HepG2 (cell line): ENCODE results near the gene PSMB11. TPM values are rescaled to one million over a fixed set of nuclear protein-coding genes. Genes with fewer than 3 reads are reported as not detected.
A peak's percentile ranks its signal among the peaks of the same experiment; 100 is the strongest.

Experiments
- BATF2 ChIP-seq: sonication (generic); formaldehyde crosslinking; IDR thresholded peaks from 2 replicates; pipeline ENCODE4 v1.8.0; 2022; ENCODE audit warnings: mild to moderate bottlenecking, missing genetic modification reagents, moderate library complexity
- ETV6 ChIP-seq: sonication (generic); formaldehyde crosslinking; conservative IDR thresholded peaks from 2 replicates; pipeline ENCODE4 v1.4.0; 2020; ENCODE audit warnings: missing genetic modification reagents
- FOSL1 ChIP-seq: sonication (generic); formaldehyde crosslinking; IDR thresholded peaks from 2 replicates; pipeline ENCODE4 v1.9.0; 2021; ENCODE audit warnings: missing genetic modification reagents, borderline replicate concordance
- KLF13 ChIP-seq: sonication (generic); formaldehyde crosslinking; IDR thresholded peaks from 2 replicates; pipeline ENCODE4 v1.4.0; 2020; ENCODE audit warnings: mild to moderate bottlenecking, missing genetic modification reagents
- NRL ChIP-seq: sonication (generic); formaldehyde crosslinking; IDR thresholded peaks from 2 replicates; pipeline ENCODE4 v1.5.0; 2020; ENCODE audit warnings: missing genetic modification reagents, mild to moderate bottlenecking, moderate library complexity, borderline replicate concordance
- POGZ ChIP-seq: sonication (generic); formaldehyde crosslinking; IDR thresholded peaks from 2 replicates; pipeline ENCODE4 v1.4.0; 2020; ENCODE audit warnings: mild to moderate bottlenecking, missing genetic modification reagents
- POLR2G ChIP-seq: fragments of 200-400 bp; formaldehyde crosslinking; IDR thresholded peaks from 2 replicates; pipeline ENCODE4 v1.6.1; 2018; ENCODE audit warnings: mild to moderate bottlenecking, low read depth, low read length, moderate library complexity
- TCF12 ChIP-seq, 2 experiments: fragments of 450-650 bp in 1 of 2; sonication (generic) in 1 of 2; formaldehyde crosslinking in 1 of 2; IDR thresholded peaks; 2 replicates each; pipeline versions ENCODE4 v1.6.1 to v1.8.0; 2017 to 2022; ENCODE audit warnings: antibody characterized with exemption in 1 of 2, mild to moderate bottlenecking in 1 of 2, missing genetic modification reagents in 1 of 2, moderate library complexity in 1 of 2
- ZBED4 ChIP-seq: sonication (generic); formaldehyde crosslinking; IDR thresholded peaks from 2 replicates; pipeline ENCODE4 v1.4.0; 2020; ENCODE audit warnings: missing genetic modification reagents, borderline replicate concordance
- ZBTB1 ChIP-seq: sonication (generic); formaldehyde crosslinking; IDR thresholded peaks from 2 replicates; pipeline ENCODE4 v1.4.0; 2020; ENCODE audit warnings: missing genetic modification reagents, borderline replicate concordance
- ZNF17 ChIP-seq: sonication (generic); formaldehyde crosslinking; IDR thresholded peaks from 2 replicates; pipeline ENCODE4 v1.5.0; 2020; ENCODE audit warnings: mild to moderate bottlenecking, missing genetic modification reagents
- ZNF180 ChIP-seq: sonication (generic); formaldehyde crosslinking; IDR thresholded peaks from 2 replicates; pipeline ENCODE4 v1.4.0; 2020; ENCODE audit warnings: low read depth, missing genetic modification reagents, borderline replicate concordance
- ZNF234 ChIP-seq: sonication (generic); formaldehyde crosslinking; conservative IDR thresholded peaks from 2 replicates; pipeline ENCODE4 v1.5.1; 2020; ENCODE audit warnings: mild to moderate bottlenecking, missing genetic modification reagents
- ZNF614 ChIP-seq: IDR thresholded peaks from 2 replicates; pipeline ENCODE4 v1.6.1; 2018; ENCODE audit warnings: missing biosample characterization, missing genetic modification reagents, inconsistent platforms, borderline replicate concordance
- ZNF740 ChIP-seq: sonication (generic); formaldehyde crosslinking; IDR thresholded peaks from 2 replicates; pipeline ENCODE4 v1.4.0; 2020; ENCODE audit warnings: missing genetic modification reagents
- ZNF746 ChIP-seq: sonication (generic); formaldehyde crosslinking; IDR thresholded peaks from 2 replicates; pipeline ENCODE4 v1.8.0; 2022; ENCODE audit warnings: mild to moderate bottlenecking, missing genetic modification reagents
- ZNF878 ChIP-seq: sonication (generic); formaldehyde crosslinking; IDR thresholded peaks from 2 replicates; pipeline ENCODE4 v1.8.1; 2023; ENCODE audit warnings: mild to moderate bottlenecking, missing genetic modification reagents, moderate library complexity
- polyA plus RNA-seq, 8 experiments: library from polyadenylated mRNA; depleted of rRNA in 3 of 8; stranded (reverse) in 7 of 8; unstranded in 1 of 8; fragments of >200 nt; fragmentation: Illumina TruSeq in 4 of 8; extraction: Trizol in 4 of 8; gene quantifications; 2 replicates each; pipeline versions ENCODE4 v1.2.1 to v1.2.3, GENCODE V29; 2011 to 2016; ENCODE audit warnings: low read depth in 4 of 8, missing spikeins in 1 of 8, mixed read lengths in 1 of 8; ENCODE audit not compliant: insufficient read depth in 1 of 8
- total RNA-seq, 5 experiments: library from RNA; depleted of rRNA; stranded (reverse); fragments of >200 nt; fragmentation: Illumina TruSeq; extraction: Trizol; gene quantifications; 2 replicates each; pipeline ENCODE4 v1.2.3, GENCODE V29; 2016; ENCODE audit warnings: low read depth in 1 of 5
- TF ChIP-seq, protein P1 (sequence below): sonication (generic); formaldehyde crosslinking; IDR thresholded peaks from 2 replicates; pipeline ENCODE4 v1.4.0; 2020; ENCODE audit warnings: mild to moderate bottlenecking, missing genetic modification reagents, borderline replicate concordance
- TF ChIP-seq, protein P2 (sequence below): sonication (generic); formaldehyde crosslinking; conservative IDR thresholded peaks from 2 replicates; pipeline ENCODE4 v1.8.1; 2023; ENCODE audit warnings: missing genetic modification reagents
- TF ChIP-seq, protein P3 (sequence below): sonication (generic); formaldehyde crosslinking; IDR thresholded peaks from 2 replicates; pipeline ENCODE4 v1.4.0; 2020; ENCODE audit warnings: low read depth, mild to moderate bottlenecking, missing genetic modification reagents

Gene PSMB11
- total and polyA plus RNA-seq, 2 of the 13 experiments (the other 11 are each of a cell fraction or from before 2014, with no cell fraction given), result not detected

DNA sequence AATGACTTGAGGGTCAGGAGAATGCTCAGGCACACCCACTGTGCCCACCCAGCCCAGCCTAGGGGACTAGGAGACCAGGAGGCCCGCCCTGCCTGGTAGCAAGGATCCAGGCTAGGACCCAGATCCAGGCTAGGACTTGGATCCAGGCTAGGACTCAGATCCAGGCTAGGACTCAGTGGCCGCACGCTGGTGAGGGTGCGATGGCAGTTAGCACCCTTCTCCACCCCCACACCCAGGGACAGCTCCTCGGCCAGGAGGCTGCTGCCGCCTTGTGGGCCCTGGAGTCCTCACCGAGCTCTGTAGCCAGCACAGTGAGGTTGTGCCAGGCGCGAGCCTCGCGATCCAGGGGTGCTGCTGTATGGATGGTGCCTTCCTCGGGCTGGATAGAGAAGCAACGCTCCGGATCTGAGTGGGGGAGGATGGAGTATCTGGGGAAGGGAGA lies 10.2 kb downstream of the PSMB11 start (continued):
- no peak for TF ChIP-seq KLF13 (CRISPR knock-in tag)
- TF ChIP-seq ZNF234 (CRISPR knock-in tag), result no peak
- TF ChIP-seq ZNF614 (CRISPR knock-in tag), result peak; percentile 13; the same call in 1 of the 2 replicates
- no peak for TF ChIP-seq FOSL1 (CRISPR knock-in tag)
- TF ChIP-seq ZNF878 (CRISPR knock-in tag), result no peak
- TF ChIP-seq, protein P1, sequence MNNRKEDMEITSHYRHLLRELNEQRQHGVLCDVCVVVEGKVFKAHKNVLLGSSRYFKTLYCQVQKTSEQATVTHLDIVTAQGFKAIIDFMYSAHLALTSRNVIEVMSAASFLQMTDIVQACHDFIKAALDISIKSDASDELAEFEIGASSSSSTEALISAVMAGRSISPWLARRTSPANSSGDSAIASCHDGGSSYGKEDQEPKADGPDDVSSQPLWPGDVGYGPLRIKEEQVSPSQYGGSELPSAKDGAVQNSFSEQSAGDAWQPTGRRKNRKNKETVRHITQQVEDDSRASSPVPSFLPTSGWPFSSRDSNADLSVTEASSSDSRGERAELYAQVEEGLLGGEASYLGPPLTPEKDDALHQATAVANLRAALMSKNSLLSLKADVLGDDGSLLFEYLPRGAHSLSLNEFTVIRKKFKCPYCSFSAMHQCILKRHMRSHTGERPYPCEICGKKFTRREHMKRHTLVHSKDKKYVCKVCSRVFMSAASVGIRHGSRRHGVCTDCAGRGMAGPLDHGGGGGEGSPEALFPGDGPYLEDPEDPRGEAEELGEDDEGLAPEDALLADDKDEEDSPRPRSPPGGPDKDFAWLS, result peak; percentile 83; the same call in 1 of the 2 replicates
- TF ChIP-seq, protein P2, sequence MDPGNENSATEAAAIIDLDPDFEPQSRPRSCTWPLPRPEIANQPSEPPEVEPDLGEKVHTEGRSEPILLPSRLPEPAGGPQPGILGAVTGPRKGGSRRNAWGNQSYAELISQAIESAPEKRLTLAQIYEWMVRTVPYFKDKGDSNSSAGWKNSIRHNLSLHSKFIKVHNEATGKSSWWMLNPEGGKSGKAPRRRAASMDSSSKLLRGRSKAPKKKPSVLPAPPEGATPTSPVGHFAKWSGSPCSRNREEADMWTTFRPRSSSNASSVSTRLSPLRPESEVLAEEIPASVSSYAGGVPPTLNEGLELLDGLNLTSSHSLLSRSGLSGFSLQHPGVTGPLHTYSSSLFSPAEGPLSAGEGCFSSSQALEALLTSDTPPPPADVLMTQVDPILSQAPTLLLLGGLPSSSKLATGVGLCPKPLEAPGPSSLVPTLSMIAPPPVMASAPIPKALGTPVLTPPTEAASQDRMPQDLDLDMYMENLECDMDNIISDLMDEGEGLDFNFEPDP (CRISPR knock-in tag), result 0 out of 2 replicates have a peak, but pooled peaks have one; percentile 94
- TF ChIP-seq BATF2 (CRISPR knock-in tag), result no peak
- no peak for TF ChIP-seq ZBED4 (CRISPR knock-in tag)
- peak; percentile 59 for TF ChIP-seq NRL (CRISPR knock-in tag)
- no peak for TF ChIP-seq ZBTB1 (CRISPR knock-in tag)
- no peak for TF ChIP-seq ZNF17
- no peak for TF ChIP-seq ZNF180 (CRISPR knock-in tag)
- TF ChIP-seq POGZ (CRISPR knock-in tag), result no peak
- TF ChIP-seq ZNF740, result peak; percentile 94
- TF ChIP-seq, protein P3, sequence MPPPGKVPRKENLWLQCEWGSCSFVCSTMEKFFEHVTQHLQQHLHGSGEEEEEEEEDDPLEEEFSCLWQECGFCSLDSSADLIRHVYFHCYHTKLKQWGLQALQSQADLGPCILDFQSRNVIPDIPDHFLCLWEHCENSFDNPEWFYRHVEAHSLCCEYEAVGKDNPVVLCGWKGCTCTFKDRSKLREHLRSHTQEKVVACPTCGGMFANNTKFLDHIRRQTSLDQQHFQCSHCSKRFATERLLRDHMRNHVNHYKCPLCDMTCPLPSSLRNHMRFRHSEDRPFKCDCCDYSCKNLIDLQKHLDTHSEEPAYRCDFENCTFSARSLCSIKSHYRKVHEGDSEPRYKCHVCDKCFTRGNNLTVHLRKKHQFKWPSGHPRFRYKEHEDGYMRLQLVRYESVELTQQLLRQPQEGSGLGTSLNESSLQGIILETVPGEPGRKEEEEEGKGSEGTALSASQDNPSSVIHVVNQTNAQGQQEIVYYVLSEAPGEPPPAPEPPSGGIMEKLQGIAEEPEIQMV (CRISPR knock-in tag), result 0 out of 2 replicates have a peak, but pooled peaks have one; percentile 43
- TF ChIP-seq ETV6 (CRISPR knock-in tag), result no peak; the same call in 1 of the 2 replicates
- no peak for TF ChIP-seq ZNF746 (CRISPR knock-in tag)
- no peak for TF ChIP-seq POLR2G
- TF ChIP-seq TCF12 (IDR thresholded peaks at IDR 0.05), result no peak
- TF ChIP-seq TCF12 (CRISPR knock-in tag; IDR thresholded peaks at IDR 0.05), result no peak
